Calu3 (cell line): ENCODE measurements around the gene CLCNKA. TPM values are rescaled to one million over a fixed set of nuclear protein-coding genes. Genes with fewer than 3 reads are reported as not detected.
"Not testable (repeated sequence)": the region's sequence is repeated elsewhere in the genome, so short reads cannot be mapped to it uniquely, and the experiment has no call there.

ENCODE experiments used
- BruUV-seq: library from RNA; stranded (reverse); fragments of 400-500 nt; replicated peaks from 2 replicates; lab custom pipeline; 2021; lab: Mats Ljungman, UMichigan
- CTCF ChIA-PET: fragments of 300-600 bp; sonication (Branson Sonifier 250); formaldehyde crosslinking; loops from one replicate; lab custom pipeline; 2022; ENCODE audit warnings: antibody characterized with exemption; lab: Charles Lee
- DNase-seq: peaks from one replicate; pipeline ENCODE4 v3.0.0; 2022
- H3K27ac Mint-ChIP-seq: one replicate; pipeline ENCODE4 v1.8.0; 2022; ENCODE audit warnings: mixed read lengths; ENCODE audit not compliant: unreplicated experiment
- H3K27me3 Mint-ChIP-seq: one replicate; pipeline ENCODE4 v1.8.0; 2022; ENCODE audit warnings: mixed read lengths; ENCODE audit not compliant: unreplicated experiment
- H3K36me3 Mint-ChIP-seq: one replicate; pipeline ENCODE4 v1.8.0; 2022; ENCODE audit warnings: mild to moderate bottlenecking, moderate library complexity, mixed read lengths; ENCODE audit not compliant: insufficient read depth, unreplicated experiment
- H3K4me1 Mint-ChIP-seq: one replicate; pipeline ENCODE4 v1.8.0; 2022; ENCODE audit warnings: mild to moderate bottlenecking, low read depth, mixed read lengths; ENCODE audit not compliant: unreplicated experiment
- H3K4me3 Mint-ChIP-seq: one replicate; pipeline ENCODE4 v1.8.0; 2022; ENCODE audit warnings: mild to moderate bottlenecking, low read depth, moderate library complexity, mixed read lengths; ENCODE audit not compliant: unreplicated experiment
- H3K9me3 Mint-ChIP-seq: one replicate; pipeline ENCODE4 v1.8.0; 2022; ENCODE audit warnings: low read depth, mixed read lengths; ENCODE audit not compliant: unreplicated experiment
- intact Hi-C: fragments of 100-400 bp; cut with micrococcal nuclease; formaldehyde crosslinking; loops from one replicate; pipeline ENCODE4 v1.10.0; 2022; ENCODE audit not compliant: unreplicated experiment
- total RNA-seq: library from RNA; stranded (reverse); gene quantifications from 2 replicates; pipeline ENCODE4 v1.2.3, GENCODE V29; 2022
- TF ChIP-seq, protein P1 (sequence below): fragments of 200-600 bp; IDR thresholded peaks from one replicate; pipeline ENCODE4 v1.8.0; 2022; ENCODE audit warnings: antibody characterized with exemption; ENCODE audit not compliant: unreplicated experiment

Gene CLCNKA
- total RNA-seq, 1 experiment from 2014 or later: not detected

DNA sequence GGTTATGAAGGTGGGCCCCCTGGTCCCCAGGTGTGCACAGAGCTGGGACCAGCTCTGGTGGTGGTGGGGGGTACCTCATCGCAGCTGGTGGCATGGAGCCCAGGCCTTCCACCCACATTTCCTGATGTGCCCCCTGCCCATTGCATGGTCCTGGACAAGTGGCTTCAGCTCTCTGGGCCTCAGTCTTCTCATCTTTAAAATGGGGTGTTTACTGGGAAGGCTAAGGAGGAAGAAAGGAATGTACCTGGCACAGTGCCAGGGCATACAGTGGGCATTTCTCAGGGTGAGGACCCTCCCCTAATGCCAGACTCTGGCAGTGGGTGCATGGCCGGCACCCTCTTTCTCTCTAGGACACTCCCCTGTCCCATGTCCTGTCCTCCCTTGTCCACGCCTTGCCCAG is 29.2 kb downstream of the CLCNKA start:
- no peak for DNase-seq
- CTCF ChIA-PET: no interaction called here
- intact Hi-C loops: no loop called here
- H3K36me3 Mint-ChIP-seq: peaks cover 4% of the 10 kb centered on the region
- TF ChIP-seq, protein P1, sequence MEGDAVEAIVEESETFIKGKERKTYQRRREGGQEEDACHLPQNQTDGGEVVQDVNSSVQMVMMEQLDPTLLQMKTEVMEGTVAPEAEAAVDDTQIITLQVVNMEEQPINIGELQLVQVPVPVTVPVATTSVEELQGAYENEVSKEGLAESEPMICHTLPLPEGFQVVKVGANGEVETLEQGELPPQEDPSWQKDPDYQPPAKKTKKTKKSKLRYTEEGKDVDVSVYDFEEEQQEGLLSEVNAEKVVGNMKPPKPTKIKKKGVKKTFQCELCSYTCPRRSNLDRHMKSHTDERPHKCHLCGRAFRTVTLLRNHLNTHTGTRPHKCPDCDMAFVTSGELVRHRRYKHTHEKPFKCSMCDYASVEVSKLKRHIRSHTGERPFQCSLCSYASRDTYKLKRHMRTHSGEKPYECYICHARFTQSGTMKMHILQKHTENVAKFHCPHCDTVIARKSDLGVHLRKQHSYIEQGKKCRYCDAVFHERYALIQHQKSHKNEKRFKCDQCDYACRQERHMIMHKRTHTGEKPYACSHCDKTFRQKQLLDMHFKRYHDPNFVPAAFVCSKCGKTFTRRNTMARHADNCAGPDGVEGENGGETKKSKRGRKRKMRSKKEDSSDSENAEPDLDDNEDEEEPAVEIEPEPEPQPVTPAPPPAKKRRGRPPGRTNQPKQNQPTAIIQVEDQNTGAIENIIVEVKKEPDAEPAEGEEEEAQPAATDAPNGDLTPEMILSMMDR: no peak
- H3K4me1 Mint-ChIP-seq: no peaks in the 10 kb centered on the region
- no TSS peak for BruUV-seq
- H3K4me3 Mint-ChIP-seq: no peak overlapping the region
- H3K9me3 Mint-ChIP-seq: no peaks in the 10 kb centered on the region
- no peak overlapping the region for H3K27ac Mint-ChIP-seq
- H3K27me3 Mint-ChIP-seq: no peaks in the 10 kb centered on the region

DNA sequence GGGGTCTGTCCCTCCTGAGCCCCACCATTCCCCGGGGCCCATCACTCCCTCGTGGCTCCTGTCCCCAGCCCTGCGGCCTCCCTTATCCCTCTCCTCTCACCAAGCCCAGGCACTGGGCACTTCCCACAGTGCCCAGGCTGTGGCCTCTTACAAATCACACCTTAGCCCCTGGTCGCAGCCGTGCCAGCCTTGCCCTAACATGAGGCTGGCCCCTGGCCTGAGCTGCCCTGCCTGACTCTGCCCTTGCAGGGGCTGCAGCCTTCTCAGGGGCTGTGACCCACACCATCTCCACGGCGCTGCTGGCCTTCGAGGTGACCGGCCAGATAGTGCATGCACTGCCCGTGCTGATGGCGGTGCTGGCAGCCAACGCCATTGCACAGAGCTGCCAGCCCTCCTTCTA is 30.1 kb downstream of the CLCNKA start:
- H3K4me3 Mint-ChIP-seq, H3K27me3 Mint-ChIP-seq, H3K4me1 Mint-ChIP-seq, DNase-seq, H3K9me3 Mint-ChIP-seq, intact Hi-C loops, BruUV-seq, H3K27ac Mint-ChIP-seq, CTCF ChIA-PET, H3K36me3 Mint-ChIP-seq: not testable (repeated sequence)

DNA sequence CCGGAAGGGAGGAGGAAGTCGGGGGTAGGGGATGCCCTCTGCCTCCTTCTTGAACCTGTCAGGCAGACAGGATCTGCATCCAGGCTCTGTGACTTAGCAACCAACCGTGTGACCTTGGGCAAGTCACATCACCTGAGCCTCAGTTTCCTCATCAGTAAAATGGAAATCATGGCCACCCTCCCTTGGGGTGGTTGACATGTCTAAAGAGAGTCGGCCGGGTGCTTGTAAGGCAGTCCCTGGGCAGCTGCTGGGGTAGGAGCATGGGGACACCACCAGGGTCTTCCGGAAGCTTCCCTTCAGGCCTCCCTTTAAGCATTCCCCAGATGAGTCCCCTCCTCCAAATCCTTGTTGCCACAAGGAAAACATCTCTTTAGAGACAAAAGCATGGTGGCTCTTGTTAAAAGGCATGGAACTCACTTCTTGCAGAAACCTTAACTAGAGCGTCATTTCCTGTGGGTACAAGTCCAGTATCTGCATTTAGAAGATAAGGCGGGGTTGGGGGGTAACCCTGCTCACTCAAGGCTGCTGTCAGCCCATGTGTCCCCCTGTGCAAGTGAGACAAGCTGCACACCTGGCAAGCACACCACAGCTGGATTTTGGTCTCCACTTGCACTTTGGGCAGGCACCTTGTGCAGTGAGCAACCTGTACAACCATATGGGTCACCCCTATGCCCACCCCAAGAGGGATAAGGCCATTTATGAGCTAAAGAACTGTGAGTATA is 32.1 kb downstream of the CLCNKA start:
- CTCF ChIA-PET: no interaction called here
- TF ChIP-seq, protein P1: no peak
- DNase-seq: no peak
- Mint-ChIP-seq H3K36me3 (no peaks in the 10 kb centered on the region), H3K27ac (no peak overlapping the region), H3K9me3 (no peaks in the 10 kb centered on the region), H3K4me1 (no peaks in the 10 kb centered on the region), H3K27me3 (peaks cover 9% of the 10 kb centered on the region), H3K4me3 (no peak overlapping the region)
- BruUV-seq: no TSS peak
- intact Hi-C loops: no loop called here

DNA sequence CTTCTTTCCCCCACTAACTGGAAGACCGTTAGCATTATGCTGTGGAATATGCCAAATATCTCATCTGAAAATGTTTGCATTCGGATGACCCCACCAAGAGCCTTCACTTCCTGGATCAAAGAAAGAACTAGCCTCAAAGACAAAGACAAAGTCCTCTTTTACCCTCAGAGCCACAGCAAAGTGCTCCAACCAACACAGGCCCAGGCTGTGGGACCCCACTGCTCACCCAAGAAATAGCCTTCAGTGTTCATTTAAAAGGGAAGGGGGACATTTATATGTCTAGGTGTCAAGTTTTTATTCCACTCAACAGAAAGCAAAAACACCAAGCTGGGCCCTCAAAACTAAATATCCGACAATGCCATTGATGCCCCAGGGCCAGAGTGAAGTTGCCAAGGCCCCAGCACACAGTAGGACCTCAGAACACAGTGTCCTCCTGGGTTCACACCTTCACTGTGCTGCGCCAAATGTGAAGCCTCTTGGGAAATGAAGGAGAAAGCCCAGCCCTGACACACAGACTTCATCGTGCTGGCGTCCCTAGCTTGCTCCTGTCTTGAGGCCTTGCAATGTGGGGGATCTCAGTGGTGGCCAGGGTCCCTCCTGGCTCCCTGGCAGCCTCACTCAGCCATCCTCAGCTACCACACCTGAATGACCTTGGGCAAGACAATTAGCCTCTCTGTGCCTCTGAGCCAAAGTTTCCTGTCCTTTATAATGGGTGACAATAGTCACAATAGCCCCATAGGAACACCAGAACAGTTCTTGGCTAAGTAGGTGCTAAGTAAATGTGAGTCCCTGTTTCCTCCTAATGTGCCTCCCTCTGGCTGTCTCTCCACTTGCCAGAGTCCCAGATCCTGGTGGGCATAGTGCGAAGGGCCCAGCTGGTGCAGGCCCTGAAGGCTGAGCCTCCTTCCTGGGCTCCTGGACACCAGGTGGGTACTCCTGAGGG is 33.0 kb downstream of the CLCNKA start:
- intact Hi-C loops: no loop called here
- CTCF ChIA-PET: no interaction called here
- BruUV-seq: no TSS peak
- no peak overlapping the region for H3K27ac Mint-ChIP-seq
- H3K4me3 Mint-ChIP-seq: no peak overlapping the region
- no peak for DNase-seq
- H3K9me3 Mint-ChIP-seq: no peaks in the 10 kb centered on the region
- no peaks in the 10 kb centered on the region for H3K4me1 Mint-ChIP-seq
- TF ChIP-seq, protein P1: no peak
- no peaks in the 10 kb centered on the region for H3K36me3 Mint-ChIP-seq
- H3K27me3 Mint-ChIP-seq: peaks cover 9% of the 10 kb centered on the region
